CD4-positive, alpha-beta T cell treated with Interleukin-21 for 1 hour (primary cell): Measurements from ENCODE around the gene OTOG.

Source experiments
- DNase-seq: peaks from one replicate; pipeline ENCODE4 v3.0.0-alpha.2; 2020

The OTOG gene

DNA sequence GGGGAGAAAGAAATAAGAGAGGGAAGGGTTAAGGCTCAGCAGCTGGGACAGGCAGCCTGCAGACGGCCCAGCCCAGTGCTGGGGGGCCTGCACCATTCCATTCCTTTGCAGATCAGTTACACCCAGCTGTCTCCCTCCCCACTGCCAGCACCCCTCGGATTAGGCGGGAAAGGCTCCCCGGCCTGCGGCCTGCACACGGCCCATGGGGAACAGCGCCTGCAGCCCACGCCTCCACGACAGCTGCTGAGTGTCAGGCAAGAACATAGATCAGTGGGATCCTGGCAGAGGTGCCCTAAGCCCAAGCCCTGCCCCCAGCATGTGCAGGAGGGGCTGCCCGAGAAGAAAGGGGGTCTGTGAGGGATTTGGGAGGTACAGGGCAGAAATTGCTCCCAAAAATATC is 106.6 kb downstream of the OTOG start:
- no peak for DNase-seq

DNA sequence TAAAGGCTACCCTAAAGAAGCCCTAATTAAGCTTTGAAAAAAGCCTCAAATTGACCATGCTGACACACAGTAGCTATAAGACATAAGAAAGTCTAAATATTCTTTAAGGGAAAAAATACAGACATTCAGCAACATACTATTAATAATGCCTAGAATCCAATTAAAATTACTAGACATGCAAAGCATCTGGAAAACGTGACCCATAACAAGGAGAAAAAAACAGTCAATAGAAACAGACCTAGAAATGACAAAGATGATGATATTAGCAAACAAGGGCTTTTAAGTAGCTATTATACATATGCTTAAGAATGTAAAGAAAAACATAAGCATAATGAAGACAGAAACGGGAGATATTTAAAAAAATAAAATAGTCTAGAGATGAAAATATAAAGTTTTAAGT is 108.6 kb downstream of the OTOG start:
- no peak for DNase-seq

DNA sequence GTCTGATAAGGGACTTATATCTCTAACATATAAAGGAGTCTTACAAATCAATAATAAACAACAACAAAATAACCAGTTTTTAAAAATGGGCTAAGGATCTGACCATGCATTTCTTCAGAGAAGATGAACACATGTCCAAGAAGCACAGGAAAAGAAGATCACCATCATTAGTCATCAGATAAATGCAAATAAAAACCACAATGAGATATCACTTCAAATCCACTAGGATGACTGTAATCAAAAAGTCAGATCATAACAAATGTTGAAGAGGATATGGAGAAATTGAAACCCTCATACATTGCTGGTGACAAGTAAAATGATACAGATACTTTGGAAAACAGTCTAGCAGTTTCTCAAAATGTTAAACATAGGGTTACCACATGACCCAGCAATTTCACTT is 111.2 kb downstream of the OTOG start:
- no peak for DNase-seq

DNA sequence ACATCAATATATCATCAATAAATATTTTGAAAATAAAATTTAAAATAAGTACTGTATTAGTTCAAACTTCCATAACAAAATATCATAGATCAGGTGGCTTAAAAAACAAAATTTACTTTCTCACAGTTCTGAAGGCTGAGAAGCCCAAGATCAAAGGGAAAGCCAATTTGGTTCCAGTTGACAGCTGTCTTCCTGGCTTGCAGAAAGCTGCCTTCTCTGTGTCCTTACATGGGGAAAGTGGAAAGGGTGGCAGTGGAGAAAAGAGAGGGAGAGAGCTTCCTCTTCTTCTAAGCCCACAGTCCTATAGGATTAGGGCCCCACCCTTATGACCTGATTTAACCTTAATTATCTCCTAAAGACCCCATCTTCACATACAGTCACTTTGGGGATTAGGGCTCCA is 121.1 kb downstream of the OTOG start:
- no peak for DNase-seq

DNA sequence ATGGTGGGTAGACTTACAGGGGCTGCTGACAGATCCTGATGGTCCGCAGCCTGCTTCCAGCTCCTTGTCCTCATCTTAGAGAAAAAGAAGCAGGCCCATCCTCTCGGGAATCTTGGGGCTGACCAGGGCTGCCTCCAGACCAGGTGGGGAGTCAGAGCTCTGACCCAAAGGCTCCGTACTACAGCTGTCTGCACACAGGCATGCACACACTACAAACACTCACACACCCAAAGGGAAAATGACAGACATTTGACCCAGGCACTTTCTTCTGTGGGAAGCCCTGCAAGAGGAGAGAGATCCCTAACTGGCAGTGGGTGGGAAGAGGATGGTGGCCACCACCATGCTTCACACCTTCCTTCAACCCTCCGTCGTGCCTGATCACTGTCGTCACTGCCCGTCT is 125.4 kb downstream of the OTOG start:
- DNase-seq = no peak

DNA sequence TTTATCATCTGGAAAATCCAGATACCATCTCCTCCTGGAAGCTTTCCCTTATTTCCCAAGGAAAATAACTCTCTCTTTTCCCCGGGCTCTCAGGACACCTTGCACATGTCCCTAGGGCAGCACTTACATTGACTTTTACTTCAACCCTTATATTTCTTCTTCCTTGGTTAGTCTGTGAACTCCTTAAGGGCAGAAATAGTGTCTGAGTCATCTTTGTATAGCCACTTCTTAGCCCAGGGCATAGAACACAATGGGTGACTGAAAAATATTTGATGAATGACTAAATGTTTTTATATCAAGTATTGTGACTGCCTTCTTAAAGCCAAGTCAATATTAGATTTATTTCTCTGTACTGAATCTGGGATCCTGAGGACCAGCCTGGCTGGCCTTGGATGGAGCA is 126.9 kb downstream of the OTOG start:
- DNase-seq = no peak

DNA sequence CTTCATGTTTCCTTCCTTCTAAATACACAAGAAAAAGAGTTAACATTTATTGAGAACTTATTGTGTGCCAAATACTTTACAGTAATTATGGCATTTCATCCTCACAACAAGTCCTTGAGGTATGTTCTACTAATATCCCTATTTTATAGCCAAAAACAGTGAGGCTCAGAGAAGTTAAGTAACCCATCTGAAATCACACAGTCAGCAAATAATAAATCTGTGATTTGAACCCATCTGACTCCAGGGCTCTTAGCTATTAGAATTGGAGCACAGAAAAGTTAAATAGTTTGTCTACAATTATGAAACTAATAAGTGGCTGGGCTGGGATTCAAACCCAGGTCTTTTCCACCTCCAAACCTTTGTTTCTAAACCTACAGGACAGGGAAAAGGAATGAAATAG is 135.8 kb downstream of the OTOG start:
- no peak for DNase-seq

DNA sequence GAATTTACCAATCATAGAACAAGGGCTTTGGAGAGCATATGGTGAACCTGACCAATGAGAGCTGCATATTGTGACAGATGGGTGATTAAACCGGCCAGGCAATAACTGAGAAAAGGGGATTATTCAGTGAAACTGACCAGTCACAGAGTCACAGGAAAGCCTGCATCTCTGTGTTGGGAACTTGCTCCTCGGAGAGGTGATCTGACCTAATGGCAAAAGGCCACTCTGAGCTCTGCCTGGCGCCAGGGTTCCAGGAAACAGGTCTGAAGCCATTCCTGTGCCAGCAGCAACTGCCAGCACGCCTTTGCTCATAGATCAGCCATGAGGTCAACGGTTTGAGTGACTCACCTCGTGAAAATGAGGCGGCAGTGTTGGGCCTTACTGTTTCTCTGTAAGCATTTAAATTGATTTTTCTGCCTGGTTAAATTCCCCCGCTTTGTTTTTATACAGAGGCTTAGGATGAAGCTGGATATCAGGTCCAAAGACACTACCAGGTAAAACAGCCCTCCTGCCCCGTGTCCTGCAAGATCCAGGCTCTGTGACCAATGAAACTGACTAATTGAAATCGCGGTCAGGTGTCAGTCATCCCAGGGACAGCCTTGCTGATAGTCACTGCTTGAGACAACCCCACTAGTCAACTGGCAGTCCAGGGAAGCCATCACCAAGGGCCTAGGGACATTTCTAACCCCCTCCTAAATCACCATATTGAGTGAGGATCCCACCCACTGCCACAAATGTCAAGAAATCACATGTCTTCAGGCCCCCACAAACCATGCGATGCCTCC is 136.5 kb downstream of the OTOG start:
- DNase-seq = no peak

DNA sequence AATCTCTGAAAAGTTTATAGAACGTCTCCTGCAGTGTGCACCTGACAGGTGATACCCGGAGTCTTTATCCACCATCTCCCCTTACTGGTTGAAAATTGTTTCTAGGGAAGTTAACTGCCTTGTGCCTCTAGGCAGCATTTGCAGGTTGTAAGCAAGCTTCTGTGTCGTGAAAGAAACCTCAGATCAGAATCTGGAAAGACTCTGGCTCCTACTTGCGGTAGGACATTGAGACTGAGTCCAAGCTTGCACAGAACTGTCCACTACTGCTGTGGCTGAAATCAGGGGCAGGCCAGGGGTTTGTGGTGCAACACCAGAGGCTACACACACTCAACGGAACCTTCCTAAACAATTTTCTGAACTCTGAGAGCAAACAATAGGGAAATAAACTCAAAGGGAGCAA is 137.5 kb downstream of the OTOG start:
- DNase-seq = no peak

DNA sequence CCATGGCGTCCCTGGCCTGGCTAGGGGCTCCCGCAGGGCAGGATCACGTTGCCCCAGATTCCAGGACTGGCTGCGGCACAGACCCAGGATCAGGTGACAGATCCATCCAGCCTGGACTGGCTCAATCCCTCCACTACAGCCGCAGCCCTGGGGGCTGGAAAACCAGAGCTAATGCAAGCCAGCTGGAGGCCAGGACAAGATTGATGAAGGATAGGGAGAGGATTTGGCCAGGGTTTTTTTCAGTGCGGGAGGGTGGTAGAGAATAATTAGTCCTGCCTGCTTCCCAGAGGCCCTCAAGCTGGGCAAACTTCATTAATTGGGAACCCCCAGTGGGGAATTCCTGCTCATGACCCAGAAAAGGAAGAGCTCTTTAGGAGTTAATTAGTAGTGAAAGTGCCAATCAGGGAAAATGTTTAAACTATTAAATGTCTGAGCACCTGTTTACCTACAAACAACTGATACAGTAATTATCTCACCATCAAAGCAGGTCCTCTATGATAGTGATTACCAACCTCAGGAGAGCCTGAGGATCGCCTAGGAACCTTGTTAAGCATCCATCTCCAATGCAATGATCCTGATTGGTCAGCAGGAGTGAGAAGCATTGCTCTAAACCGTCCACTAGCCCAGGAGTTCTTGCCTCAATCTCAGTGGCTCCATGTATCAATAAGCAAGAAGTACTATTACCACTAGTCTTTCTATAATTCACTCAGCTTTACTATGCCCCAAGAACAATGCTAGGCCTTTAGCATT is 139.3 kb downstream of the OTOG start:
- no peak for DNase-seq

DNA sequence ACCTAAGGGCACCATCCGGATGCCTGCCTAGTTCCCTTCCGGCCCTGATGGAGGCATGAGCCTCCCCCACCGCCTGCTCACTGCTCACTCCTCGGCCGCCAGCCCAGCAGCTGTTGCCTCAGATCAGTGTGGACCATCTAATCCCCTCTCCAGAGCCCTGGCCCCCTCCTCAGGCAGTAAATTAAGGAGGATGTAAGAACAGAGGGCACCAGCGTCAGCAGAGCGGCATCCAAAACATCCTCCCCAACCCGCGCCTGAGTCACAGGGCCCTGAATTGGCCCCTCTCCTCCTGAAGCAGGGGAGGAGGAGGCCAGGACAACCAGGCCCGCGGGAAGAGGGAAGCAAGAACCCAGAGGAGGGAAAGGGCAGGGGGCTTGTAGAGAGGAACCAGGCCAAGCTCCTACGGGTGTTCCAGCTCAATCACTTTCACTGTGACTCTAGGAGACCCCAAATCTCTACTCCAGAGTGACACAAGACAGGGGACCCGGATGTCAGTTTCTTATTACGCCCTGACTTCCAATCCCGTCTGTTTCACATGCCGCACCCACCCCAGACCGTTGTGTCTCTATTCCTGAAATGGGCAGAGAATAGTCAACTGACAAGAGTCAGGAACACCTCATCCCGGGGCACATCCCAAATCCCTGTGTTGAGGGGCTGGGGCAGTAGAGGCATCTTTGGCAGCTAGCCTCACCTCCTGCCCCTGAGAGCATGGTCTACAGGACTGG is 141.0 kb downstream of the OTOG start:
- DNase-seq = no peak

DNA sequence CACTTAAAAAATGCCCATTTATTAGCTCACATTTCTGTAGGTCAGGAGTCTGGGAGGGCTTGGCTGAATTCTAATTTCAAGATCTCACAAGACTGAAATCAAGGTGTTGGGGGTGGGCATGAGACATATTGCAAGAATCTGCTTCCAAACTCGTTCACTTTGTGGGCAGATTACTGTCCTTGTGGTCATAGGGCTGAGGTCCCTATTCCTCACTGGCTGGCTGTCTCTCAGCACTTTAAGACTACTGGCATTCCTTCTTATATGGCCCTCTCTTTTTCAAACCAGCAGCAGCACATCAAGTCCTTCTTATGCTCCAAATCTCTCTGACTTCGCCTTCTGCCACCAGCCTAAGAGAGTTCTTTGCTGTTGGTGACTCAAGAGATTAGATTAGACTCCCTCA is 144.5 kb downstream of the OTOG start:
- DNase-seq = no peak

DNA sequence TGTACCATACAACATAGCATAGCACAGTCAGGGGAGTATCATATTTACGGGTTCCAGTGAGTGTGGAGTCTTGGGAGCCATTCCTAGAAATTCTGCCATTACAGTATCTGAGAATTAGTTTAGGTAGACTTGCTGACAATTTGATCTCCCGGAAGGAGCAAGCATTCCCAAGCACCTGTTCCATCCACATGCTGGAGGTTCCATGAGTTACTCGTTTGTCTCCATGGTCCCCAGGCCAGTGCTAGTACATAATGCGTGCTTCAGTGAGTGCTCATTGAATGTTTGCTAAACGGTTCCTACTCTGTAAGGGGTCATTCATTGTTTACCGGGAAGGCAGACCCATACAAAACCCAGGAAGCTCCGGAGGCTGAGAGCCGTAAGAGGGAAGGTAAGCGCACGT is 144.9 kb downstream of the OTOG start:
- no peak for DNase-seq

DNA sequence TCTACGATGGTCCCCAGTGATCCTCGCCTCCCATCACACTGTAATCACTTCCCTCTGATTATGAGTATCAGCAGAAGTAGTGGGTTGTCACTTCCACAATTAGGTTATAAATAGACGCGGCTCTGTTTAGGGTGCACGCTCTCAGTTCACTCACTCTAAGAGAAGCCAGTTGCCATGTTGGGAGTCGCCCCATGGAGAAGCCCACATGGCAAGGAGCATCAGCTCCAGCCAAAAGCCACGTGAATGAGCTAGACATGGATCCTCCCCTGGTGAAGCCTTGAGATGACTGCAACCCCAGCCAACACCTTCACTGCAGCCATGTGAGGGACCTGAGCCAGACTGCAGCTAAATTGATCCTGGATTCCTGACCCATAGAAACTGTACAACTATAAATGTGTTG is 145.9 kb downstream of the OTOG start:
- DNase-seq = no peak

DNA sequence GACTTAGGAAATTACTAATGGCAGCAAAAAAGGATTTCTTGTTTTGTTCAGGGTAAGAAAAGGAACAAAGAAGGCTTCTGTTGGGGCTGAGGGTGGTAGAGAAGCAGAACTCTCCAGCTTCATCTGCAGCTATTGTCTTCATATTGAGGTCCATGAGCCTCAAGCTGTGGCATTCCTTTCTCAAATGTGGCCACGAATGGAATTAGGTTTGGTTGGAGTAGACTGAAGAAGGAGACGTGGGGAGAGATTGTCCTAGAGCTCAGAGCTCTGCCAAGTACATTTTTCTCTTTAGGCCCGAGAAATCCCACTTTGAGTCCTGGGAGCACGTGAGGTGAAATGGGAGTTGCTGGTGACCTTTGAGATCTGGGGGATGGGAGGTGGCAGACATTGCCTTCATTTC is 146.5 kb downstream of the OTOG start:
- DNase-seq = no peak

DNA sequence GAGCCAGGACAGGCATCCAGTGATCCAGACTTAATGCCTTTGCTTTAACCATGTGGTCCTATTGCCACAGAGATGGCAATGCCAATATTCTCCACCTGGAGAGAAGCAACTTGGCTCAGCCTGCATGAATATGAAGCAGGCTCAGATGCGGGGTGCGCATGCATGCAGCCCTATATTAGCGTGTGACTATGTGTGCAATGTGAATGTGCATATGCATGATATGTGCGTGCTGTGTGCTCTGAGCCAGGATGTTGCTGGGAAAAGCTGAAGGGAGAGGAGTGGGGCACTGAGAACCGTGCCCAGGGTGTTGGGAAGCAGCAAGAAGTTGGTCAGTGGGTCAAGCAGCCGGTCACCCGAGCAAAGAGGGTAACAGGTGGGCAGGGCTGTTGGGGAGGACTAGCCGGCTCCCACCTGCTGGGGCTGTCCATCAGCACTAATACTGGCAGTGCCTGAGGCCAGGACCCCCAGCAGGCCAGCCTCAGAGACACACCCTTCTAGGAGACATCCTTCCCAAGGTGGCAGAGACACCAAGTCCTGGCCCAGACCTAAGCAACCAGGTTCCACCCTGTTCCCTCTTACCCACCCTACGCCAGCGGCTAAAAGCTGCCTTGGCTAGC is 147.5 kb downstream of the OTOG start:
- no peak for DNase-seq

DNA sequence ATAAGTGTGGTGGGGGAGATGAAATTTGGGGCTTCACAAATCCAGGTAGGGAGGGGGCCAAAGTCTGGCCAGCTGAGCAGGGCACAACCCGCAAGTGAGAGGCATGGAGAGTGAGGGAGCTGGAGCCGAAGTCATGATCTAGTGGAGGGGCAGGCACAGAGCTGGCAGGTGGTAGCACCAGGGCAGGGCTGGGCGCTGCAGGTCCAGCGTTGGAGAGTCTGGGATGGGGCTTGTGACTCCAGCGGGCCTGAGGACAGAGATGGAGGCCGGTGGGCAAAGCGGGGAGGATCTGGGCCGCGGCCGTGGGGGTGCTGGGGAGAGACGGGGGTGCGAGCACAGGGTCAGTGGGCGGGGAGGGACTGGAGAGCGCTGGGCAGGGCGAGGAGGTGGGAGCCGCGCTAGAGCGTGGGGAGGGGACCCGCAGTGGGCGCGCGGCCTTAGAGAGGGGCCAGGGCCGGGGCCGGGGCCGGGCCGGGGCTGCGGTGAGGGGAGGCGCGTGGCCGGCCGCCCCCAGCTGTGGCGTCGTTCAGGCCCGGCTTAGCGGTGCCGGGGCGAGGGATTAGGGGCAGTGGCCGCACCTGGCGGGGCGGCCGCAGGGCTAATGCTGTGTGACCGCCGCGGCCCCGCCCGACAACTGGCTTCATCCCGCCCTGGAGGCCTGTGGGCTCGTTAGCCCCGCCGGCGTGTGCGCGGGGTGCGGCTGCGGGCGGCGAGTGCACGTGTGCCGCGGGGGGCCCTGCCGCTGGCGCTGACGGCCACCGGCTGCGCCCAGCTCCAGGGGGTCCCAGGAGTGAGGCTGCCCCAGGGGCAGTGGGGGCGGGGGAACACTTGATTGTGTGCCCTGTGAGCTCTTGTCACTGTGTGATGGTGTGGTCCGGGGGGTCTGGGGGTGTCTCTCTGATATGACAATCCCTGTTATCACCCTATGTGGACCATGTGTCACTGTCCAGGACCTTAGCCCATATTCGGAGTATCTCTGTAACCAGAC is 148.7 kb downstream of the OTOG start:
- DNase-seq = no peak

DNA sequence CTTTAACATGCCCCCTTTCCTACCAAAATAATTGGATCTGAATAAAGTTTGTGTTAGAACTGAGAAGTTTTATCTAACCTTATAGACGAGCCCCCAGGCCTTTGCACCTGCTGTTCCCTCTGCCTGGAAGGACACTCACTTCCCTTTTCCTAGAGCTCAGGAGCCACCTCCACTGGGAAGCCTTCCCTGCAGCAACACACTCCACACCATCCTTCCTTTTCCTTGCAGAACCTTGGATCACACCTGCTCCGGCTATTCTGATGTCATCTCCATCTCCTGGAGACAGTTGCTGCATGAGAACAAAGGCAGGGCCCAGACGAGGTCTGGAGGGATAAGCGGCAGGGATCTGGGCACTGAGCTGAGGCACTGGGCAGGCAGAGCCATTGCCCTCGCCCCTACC is 149.7 kb downstream of the OTOG start:
- no peak for DNase-seq
